ENCODE measurements around the gene PSMD13.

- TF ChIP-seq ZC3H10 (CRISPR knock-in tag; IDR thresholded peaks at IDR 0.05): no peak
- TF ChIP-seq PATZ1 (CRISPR knock-in tag; IDR thresholded peaks at IDR 0.05; ENCODE audit: borderline replicate concordance): no peak
- TF ChIP-seq PPARA (CRISPR knock-in tag; IDR thresholded peaks at IDR 0.05; ENCODE audit: borderline replicate concordance): no peak
- TF ChIP-seq GLIS3 (CRISPR knock-in tag; IDR thresholded peaks at IDR 0.05): no peak
- no peak for TF ChIP-seq ARNTL (CRISPR knock-in tag; IDR thresholded peaks at IDR 0.05; ENCODE audit: borderline replicate concordance, low read depth)
- TF ChIP-seq ISL1 (CRISPR knock-in tag; IDR thresholded peaks at IDR 0.05): no peak
- TF ChIP-seq CSDC2 (CRISPR knock-in tag; IDR thresholded peaks at IDR 0.05): no peak
Measured at GRCh38 chr11:278001-278951, 41.5 kb downstream of the PSMD13 start, which contains the start of gene NLRP6.

Measured in SK-N-SH treated with all-trans-retinoic acid at 6 μM for 48 hours (cell line).